ENCODE data around the gene IQGAP1. TPM values are rescaled to one million over a fixed set of nuclear protein-coding genes. Genes with fewer than 3 reads are reported as not detected.
"Not testable (repeated sequence)": the region's sequence is repeated elsewhere in the genome, so short reads cannot be mapped to it uniquely, and the experiment has no call there.

The IQGAP1 gene
- total and polyA plus RNA-seq, 9 donors: 61.9 to 107 (median 74.7) TPM

DNA sequence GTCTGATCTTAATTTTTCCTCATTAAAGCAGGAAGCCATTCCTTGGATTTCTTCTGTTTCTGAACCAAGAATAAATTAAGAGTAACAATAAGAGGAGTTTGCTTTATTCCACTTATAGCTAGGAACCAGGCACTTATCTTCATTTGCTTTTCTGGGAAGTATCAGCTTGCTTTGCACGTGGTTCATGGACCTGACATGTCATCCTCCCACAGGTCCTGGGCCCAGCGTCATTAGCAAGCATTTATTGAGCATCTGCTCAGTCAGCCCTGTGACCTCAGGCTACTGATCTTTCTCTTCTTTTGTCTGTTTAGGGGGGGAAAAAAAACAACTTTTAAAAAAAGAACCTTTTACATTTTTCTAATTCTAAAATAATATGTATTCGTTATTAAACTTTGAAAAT, 107.0 kb downstream of the IQGAP1 start:
- WGBS (ENCODE audit: insufficient coverage): no CpG with 5 or more reads among the region's 3 CpGs
- DNase-seq: no peak

GRCh38 chr15:90496791-90497190, 108.7 kb downstream of the IQGAP1 start:
- Histone ChIP-seq H3K27me3 (ENCODE audit: control insufficient read depth, insufficient read depth, low read length) (no peaks in the 10 kb centered on the region), H3K4me1 (ENCODE audit: control insufficient read depth, insufficient read depth, low read length) (no peaks in the 10 kb centered on the region), H3K36me3 (ENCODE audit: control insufficient read depth, insufficient read depth, low read length) (peaks cover 50% of the 10 kb centered on the region), H3K4me3 (ENCODE audit: low read length) (no peak overlapping the region), H3K9me3 (replicated peaks; ENCODE audit: control insufficient read depth, low read depth, low read length) (no peaks in the 10 kb centered on the region), H3K27ac (ENCODE audit: low read length) (no peak overlapping the region)
- WGBS (ENCODE audit: insufficient coverage): no CpG with 5 or more reads among the region's 3 CpGs
- DNase-seq: peak; percentile 25

More for the DNA sequence above, 107.0 kb downstream of the IQGAP1 start:
- no peak overlapping the region for H3K27ac ChIP-seq (ENCODE audit: low read length)
- no peaks in the 10 kb centered on the region for H3K4me1 ChIP-seq (ENCODE audit: control insufficient read depth, insufficient read depth, low read length)
- H3K4me3 ChIP-seq (ENCODE audit: low read length): no peak overlapping the region
- peaks cover 60% of the 10 kb centered on the region for H3K36me3 ChIP-seq (ENCODE audit: control insufficient read depth, insufficient read depth, low read length)
- H3K9me3 ChIP-seq (replicated peaks; ENCODE audit: control insufficient read depth, low read depth, low read length): no peaks in the 10 kb centered on the region
- no peaks in the 10 kb centered on the region for H3K27me3 ChIP-seq (ENCODE audit: control insufficient read depth, insufficient read depth, low read length)

DNA sequence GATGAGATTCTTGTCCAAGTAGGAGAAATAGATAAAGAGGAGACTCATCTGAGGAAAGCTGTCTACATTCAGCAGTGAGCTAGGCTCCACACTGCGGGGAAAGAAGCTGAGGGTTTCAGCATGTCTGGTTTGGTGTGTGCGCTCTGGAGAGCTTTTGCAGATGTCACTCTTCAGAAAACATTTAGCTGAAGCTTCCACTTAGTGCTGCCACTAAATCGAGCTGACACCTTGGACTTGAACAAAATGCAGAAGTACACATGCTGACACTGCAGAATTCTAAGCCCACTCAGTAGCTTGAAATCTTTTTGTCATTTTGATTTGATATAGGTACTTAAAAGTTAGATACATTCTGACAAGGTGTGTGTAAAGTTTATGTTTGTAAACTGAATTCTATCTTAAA, 109.3 kb downstream of the IQGAP1 start:
- Histone ChIP-seq H3K27me3 (ENCODE audit: control insufficient read depth, insufficient read depth, low read length) (no peaks in the 10 kb centered on the region), H3K9me3 (replicated peaks; ENCODE audit: control insufficient read depth, low read depth, low read length) (no peaks in the 10 kb centered on the region), H3K4me1 (ENCODE audit: control insufficient read depth, insufficient read depth, low read length) (no peaks in the 10 kb centered on the region), H3K4me3 (ENCODE audit: low read length) (no peak overlapping the region), H3K36me3 (ENCODE audit: control insufficient read depth, insufficient read depth, low read length) (peaks cover 50% of the 10 kb centered on the region), H3K27ac (ENCODE audit: low read length) (no peak overlapping the region)
- WGBS (ENCODE audit: insufficient coverage): 73% methylated on average over 2 of the region's 3 CpGs
- DNase-seq: peak; percentile 29

GRCh38 chr15:90497912-90498311, 109.9 kb downstream of the IQGAP1 start:
- Histone ChIP-seq H3K36me3 (ENCODE audit: control insufficient read depth, insufficient read depth, low read length) (peaks cover 48% of the 10 kb centered on the region), H3K27me3 (ENCODE audit: control insufficient read depth, insufficient read depth, low read length) (no peaks in the 10 kb centered on the region), H3K9me3 (replicated peaks; ENCODE audit: control insufficient read depth, low read depth, low read length) (no peaks in the 10 kb centered on the region), H3K4me3 (ENCODE audit: low read length) (no peak overlapping the region), H3K4me1 (ENCODE audit: control insufficient read depth, insufficient read depth, low read length) (no peaks in the 10 kb centered on the region), H3K27ac (ENCODE audit: low read length) (no peak overlapping the region)
- DNase-seq: no peak
- 55% methylated on average over 3 of the region's 6 CpGs for WGBS (ENCODE audit: insufficient coverage)

DNA sequence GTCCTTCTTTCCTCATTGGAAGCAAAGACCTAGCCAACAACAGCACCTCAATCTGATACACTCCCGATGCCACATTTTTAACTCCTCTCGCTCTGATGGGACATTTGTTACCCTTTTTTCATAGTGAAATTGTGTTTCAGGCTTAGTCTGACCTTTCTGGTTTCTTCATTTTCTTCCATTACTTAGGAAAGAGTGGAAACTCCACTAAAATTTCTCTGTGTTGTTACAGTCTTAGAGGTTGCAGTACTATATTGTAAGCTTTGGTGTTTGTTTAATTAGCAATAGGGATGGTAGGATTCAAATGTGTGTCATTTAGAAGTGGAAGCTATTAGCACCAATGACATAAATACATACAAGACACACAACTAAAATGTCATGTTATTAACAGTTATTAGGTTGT, 112.1 kb downstream of the IQGAP1 start:
- Histone ChIP-seq H3K27me3 (ENCODE audit: control insufficient read depth, insufficient read depth, low read length) (no peaks in the 10 kb centered on the region), H3K36me3 (ENCODE audit: control insufficient read depth, insufficient read depth, low read length) (peaks cover 39% of the 10 kb centered on the region), H3K4me3 (ENCODE audit: low read length) (no peak overlapping the region), H3K4me1 (ENCODE audit: control insufficient read depth, insufficient read depth, low read length) (no peaks in the 10 kb centered on the region), H3K9me3 (replicated peaks; ENCODE audit: control insufficient read depth, low read depth, low read length) (no peaks in the 10 kb centered on the region), H3K27ac (ENCODE audit: low read length) (no peak overlapping the region)
- WGBS (ENCODE audit: insufficient coverage): no CpG with 5 or more reads among the region's 2 CpGs
- no peak for DNase-seq

GRCh38 chr15:90501898-90502297, 113.9 kb downstream of the IQGAP1 start:
- no peak overlapping the region for H3K27ac ChIP-seq (ENCODE audit: low read length)
- H3K27me3 ChIP-seq (ENCODE audit: control insufficient read depth, insufficient read depth, low read length): no peaks in the 10 kb centered on the region
- H3K36me3 ChIP-seq (ENCODE audit: control insufficient read depth, insufficient read depth, low read length): peaks cover 36% of the 10 kb centered on the region
- no peak for DNase-seq
- H3K9me3 ChIP-seq (replicated peaks; ENCODE audit: control insufficient read depth, low read depth, low read length): no peaks in the 10 kb centered on the region
- H3K4me1 ChIP-seq (ENCODE audit: control insufficient read depth, insufficient read depth, low read length): no peaks in the 10 kb centered on the region
- no CpG with 5 or more reads among the region's 4 CpGs for WGBS (ENCODE audit: insufficient coverage)
- no peak overlapping the region for H3K4me3 ChIP-seq (ENCODE audit: low read length)

GRCh38 chr15:90510781-90511180, 122.7 kb downstream of the IQGAP1 start:
- whole genome bisulfite sequencing (ENCODE audit: insufficient coverage): 96% methylated on average over 23 of the region's 29 CpGs
- not testable (repeated sequence) for H3K27me3 ChIP-seq (ENCODE audit: control insufficient read depth, insufficient read depth, low read length); H3K4me1 ChIP-seq (ENCODE audit: control insufficient read depth, insufficient read depth, low read length); DNase-seq; H3K27ac ChIP-seq (ENCODE audit: low read length); H3K9me3 ChIP-seq (replicated peaks; ENCODE audit: control insufficient read depth, low read depth, low read length); H3K4me3 ChIP-seq (ENCODE audit: low read length); H3K36me3 ChIP-seq (ENCODE audit: control insufficient read depth, insufficient read depth, low read length)

GRCh38 chr15:90511211-90511618, 123.2 kb downstream of the IQGAP1 start:
- H3K36me3 ChIP-seq (ENCODE audit: control insufficient read depth, insufficient read depth, low read length); H3K4me3 ChIP-seq (ENCODE audit: low read length); DNase-seq; H3K27ac ChIP-seq (ENCODE audit: low read length); H3K27me3 ChIP-seq (ENCODE audit: control insufficient read depth, insufficient read depth, low read length); H3K9me3 ChIP-seq (replicated peaks; ENCODE audit: control insufficient read depth, low read depth, low read length); H3K4me1 ChIP-seq (ENCODE audit: control insufficient read depth, insufficient read depth, low read length): not testable (repeated sequence)
- WGBS (ENCODE audit: insufficient coverage): 83% methylated on average over 3 of the region's 13 CpGs

GRCh38 chr15:90512276-90512675, 124.2 kb downstream of the IQGAP1 start:
- Histone ChIP-seq H3K4me1 (ENCODE audit: control insufficient read depth, insufficient read depth, low read length) (no peaks in the 10 kb centered on the region), H3K27me3 (ENCODE audit: control insufficient read depth, insufficient read depth, low read length) (no peaks in the 10 kb centered on the region), H3K4me3 (ENCODE audit: low read length) (no peak overlapping the region), H3K9me3 (replicated peaks; ENCODE audit: control insufficient read depth, low read depth, low read length) (no peaks in the 10 kb centered on the region), H3K36me3 (ENCODE audit: control insufficient read depth, insufficient read depth, low read length) (no peaks in the 10 kb centered on the region), H3K27ac (ENCODE audit: low read length) (no peak overlapping the region)
- WGBS (ENCODE audit: insufficient coverage): no CpG with 5 or more reads among the region's 2 CpGs
- DNase-seq: peak; percentile 45

DNA sequence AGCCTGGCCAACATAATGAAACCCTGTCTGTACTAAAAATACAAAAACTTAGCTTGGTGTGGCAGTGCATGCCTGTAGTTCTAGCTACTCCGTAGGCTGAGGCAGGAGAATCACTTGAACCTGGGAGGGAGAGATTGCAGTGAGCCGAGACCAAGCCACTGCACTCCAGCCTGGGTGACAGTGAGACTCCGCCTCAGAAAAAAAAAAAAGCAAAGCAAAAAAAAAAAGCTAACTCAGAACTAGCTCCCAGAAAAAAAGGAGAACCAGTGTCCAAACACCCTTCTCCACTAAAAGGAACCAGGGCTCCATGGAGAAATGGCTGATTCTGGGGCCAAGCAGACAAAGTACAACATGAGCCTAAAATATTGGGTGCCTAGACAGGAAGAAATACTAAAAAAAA, 124.9 kb downstream of the IQGAP1 start:
- Histone ChIP-seq H3K27ac (ENCODE audit: low read length) (no peak overlapping the region), H3K9me3 (replicated peaks; ENCODE audit: control insufficient read depth, low read depth, low read length) (no peaks in the 10 kb centered on the region), H3K36me3 (ENCODE audit: control insufficient read depth, insufficient read depth, low read length) (no peaks in the 10 kb centered on the region), H3K4me1 (ENCODE audit: control insufficient read depth, insufficient read depth, low read length) (no peaks in the 10 kb centered on the region), H3K27me3 (ENCODE audit: control insufficient read depth, insufficient read depth, low read length) (no peaks in the 10 kb centered on the region), H3K4me3 (ENCODE audit: low read length) (no peak overlapping the region)
- 83% methylated on average over 1 of the region's 3 CpGs for WGBS (ENCODE audit: insufficient coverage)
- DNase-seq: peak; percentile 45

DNA sequence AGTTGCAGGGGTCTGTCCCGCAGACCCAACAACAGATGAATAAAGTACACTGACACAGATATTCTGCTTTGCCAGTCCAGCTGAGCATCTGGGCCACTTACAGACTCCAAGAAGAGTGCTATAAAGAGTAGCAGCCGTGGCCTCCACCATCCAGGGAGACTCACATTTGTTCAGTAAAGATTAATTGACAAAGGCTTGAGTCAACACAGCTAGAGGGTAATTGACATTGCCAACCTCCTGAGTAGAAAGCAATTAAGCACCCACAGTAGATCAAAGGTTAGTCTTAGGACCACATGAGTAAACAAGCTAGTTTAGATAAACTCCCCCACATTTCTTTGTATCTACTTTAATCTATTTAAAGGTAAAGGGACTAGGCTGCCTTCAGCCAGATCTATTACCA, 125.4 kb downstream of the IQGAP1 start:
- Histone ChIP-seq H3K27ac (ENCODE audit: low read length) (no peak overlapping the region), H3K4me3 (ENCODE audit: low read length) (no peak overlapping the region), H3K9me3 (replicated peaks; ENCODE audit: control insufficient read depth, low read depth, low read length) (no peaks in the 10 kb centered on the region), H3K27me3 (ENCODE audit: control insufficient read depth, insufficient read depth, low read length) (no peaks in the 10 kb centered on the region), H3K36me3 (ENCODE audit: control insufficient read depth, insufficient read depth, low read length) (no peaks in the 10 kb centered on the region), H3K4me1 (ENCODE audit: control insufficient read depth, insufficient read depth, low read length) (no peaks in the 10 kb centered on the region)
- no CpG with 5 or more reads among the region's 2 CpGs for WGBS (ENCODE audit: insufficient coverage)
- DNase-seq: no peak
